Measurements from ENCODE around the gene CADM3. TPM values are rescaled to one million over a fixed set of nuclear protein-coding genes. Genes with fewer than 3 reads are reported as not detected.

CADM3 gene
- total RNA-seq, 1 donor from 2014 or later: 10.0 TPM

GRCh38 chr1:159141584-159142390 is 29.6 kb upstream of the CADM3 start:
- Mint-ChIP-seq H3K4me3 (no peak overlapping the region), H3K4me1 (no peaks in the 10 kb centered on the region), H3K9me3 (peaks cover 3% of the 10 kb centered on the region), H3K27me3 (ENCODE audit: low read depth) (no peaks in the 10 kb centered on the region), H3K27ac (ENCODE audit: unreplicated experiment) (no peak overlapping the region), H3K36me3 (ENCODE audit: low read depth) (no peaks in the 10 kb centered on the region)
- no peak for TF ChIP-seq CTCF (conservative IDR thresholded peaks at IDR 0.05)
- no peak for DNase-seq (ENCODE audit: low read depth, low spot score)

- Mint-ChIP-seq H3K27me3 (ENCODE audit: low read depth) (no peaks in the 10 kb centered on the region), H3K4me1 (no peaks in the 10 kb centered on the region), H3K4me3 (no peak overlapping the region), H3K36me3 (ENCODE audit: low read depth) (no peaks in the 10 kb centered on the region), H3K9me3 (peaks cover 3% of the 10 kb centered on the region), H3K27ac (ENCODE audit: unreplicated experiment) (no peak overlapping the region)
- TF ChIP-seq CTCF (conservative IDR thresholded peaks at IDR 0.05): no peak
- DNase-seq (ENCODE audit: low read depth, low spot score): no peak
Measured at GRCh38 chr1:159142391-159142663, 29.1 kb upstream of the CADM3 start.

GRCh38 chr1:159142726-159143510 is 28.5 kb upstream of the CADM3 start:
- peaks cover 3% of the 10 kb centered on the region for H3K9me3 Mint-ChIP-seq
- H3K27me3 Mint-ChIP-seq (ENCODE audit: low read depth): no peaks in the 10 kb centered on the region
- H3K27ac Mint-ChIP-seq (ENCODE audit: unreplicated experiment): no peak overlapping the region
- no peak for DNase-seq (ENCODE audit: low read depth, low spot score)
- no peak overlapping the region for H3K4me3 Mint-ChIP-seq
- no peaks in the 10 kb centered on the region for H3K36me3 Mint-ChIP-seq (ENCODE audit: low read depth)
- no peak for TF ChIP-seq CTCF (conservative IDR thresholded peaks at IDR 0.05)
- no peaks in the 10 kb centered on the region for H3K4me1 Mint-ChIP-seq

GRCh38 chr1:159144571-159144970 is 26.8 kb upstream of the CADM3 start:
- peaks cover 3% of the 10 kb centered on the region for H3K36me3 Mint-ChIP-seq (ENCODE audit: low read depth)
- H3K9me3 Mint-ChIP-seq: peaks cover 3% of the 10 kb centered on the region
- no peaks in the 10 kb centered on the region for H3K4me1 Mint-ChIP-seq
- no peak for DNase-seq (ENCODE audit: low read depth, low spot score)
- no peak overlapping the region for H3K4me3 Mint-ChIP-seq
- H3K27ac Mint-ChIP-seq (ENCODE audit: unreplicated experiment): no peak overlapping the region
- H3K27me3 Mint-ChIP-seq (ENCODE audit: low read depth): no peaks in the 10 kb centered on the region
- TF ChIP-seq CTCF (conservative IDR thresholded peaks at IDR 0.05): no peak

GRCh38 chr1:159146980-159147379 is 24.4 kb upstream of the CADM3 start:
- no peak for TF ChIP-seq CTCF (conservative IDR thresholded peaks at IDR 0.05)
- no peak for DNase-seq (ENCODE audit: low read depth, low spot score)
- no peak overlapping the region for H3K4me3 Mint-ChIP-seq
- no peaks in the 10 kb centered on the region for H3K27me3 Mint-ChIP-seq (ENCODE audit: low read depth)
- peaks cover 3% of the 10 kb centered on the region for H3K9me3 Mint-ChIP-seq
- H3K36me3 Mint-ChIP-seq (ENCODE audit: low read depth): peaks cover 9% of the 10 kb centered on the region
- no peak overlapping the region for H3K27ac Mint-ChIP-seq (ENCODE audit: unreplicated experiment)
- no peaks in the 10 kb centered on the region for H3K4me1 Mint-ChIP-seq
